Ishikawa (cell line): Measurements from ENCODE around the gene PDGFC.

Experiments used
- CEBPB ChIP-seq: IDR thresholded peaks from 2 replicates; pipeline ENCODE4 v1.6.1; 2012
- EGR1 ChIP-seq: IDR thresholded peaks from 2 replicates; pipeline ENCODE4 v1.6.1; 2012
- EP300 ChIP-seq: IDR thresholded peaks from 2 replicates; pipeline ENCODE4 v1.6.1; 2012; ENCODE audit warnings: borderline replicate concordance
- TAF1 ChIP-seq: IDR thresholded peaks from 2 replicates; pipeline ENCODE4 v1.6.1; 2012; ENCODE audit warnings: low read depth, mild to moderate bottlenecking
- TCF12 ChIP-seq: IDR thresholded peaks from 2 replicates; pipeline ENCODE4 v1.6.1; 2012; ENCODE audit warnings: low read depth
- TF ChIP-seq, protein P1 (sequence below): IDR thresholded peaks from 2 replicates; pipeline ENCODE4 v1.6.1; 2012; ENCODE audit warnings: low read depth, mild to moderate bottlenecking
- TF ChIP-seq, protein P2 (sequence below): IDR thresholded peaks from 2 replicates; pipeline ENCODE4 v1.6.1; 2012

DNA sequence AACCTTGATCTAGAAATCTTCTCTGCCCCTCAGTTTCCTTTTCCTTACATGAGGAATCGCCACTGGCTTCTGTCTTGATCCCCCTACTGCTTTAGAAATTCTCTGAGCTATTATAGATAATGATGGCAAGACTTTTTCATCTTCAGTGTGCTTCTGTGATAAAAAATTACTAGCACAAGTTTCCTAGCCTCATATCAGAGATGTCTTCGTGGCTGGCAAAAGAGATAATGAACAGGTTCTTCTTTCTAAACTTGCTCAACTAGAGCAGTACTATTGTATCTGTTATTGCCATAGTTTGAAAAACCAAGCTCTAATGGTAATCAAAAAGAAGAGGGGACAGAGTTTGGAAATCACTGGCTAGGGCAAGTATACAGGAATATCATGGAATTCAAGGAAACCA, 4.1 kb upstream of the PDGFC start:
- TF ChIP-seq, protein P1, sequence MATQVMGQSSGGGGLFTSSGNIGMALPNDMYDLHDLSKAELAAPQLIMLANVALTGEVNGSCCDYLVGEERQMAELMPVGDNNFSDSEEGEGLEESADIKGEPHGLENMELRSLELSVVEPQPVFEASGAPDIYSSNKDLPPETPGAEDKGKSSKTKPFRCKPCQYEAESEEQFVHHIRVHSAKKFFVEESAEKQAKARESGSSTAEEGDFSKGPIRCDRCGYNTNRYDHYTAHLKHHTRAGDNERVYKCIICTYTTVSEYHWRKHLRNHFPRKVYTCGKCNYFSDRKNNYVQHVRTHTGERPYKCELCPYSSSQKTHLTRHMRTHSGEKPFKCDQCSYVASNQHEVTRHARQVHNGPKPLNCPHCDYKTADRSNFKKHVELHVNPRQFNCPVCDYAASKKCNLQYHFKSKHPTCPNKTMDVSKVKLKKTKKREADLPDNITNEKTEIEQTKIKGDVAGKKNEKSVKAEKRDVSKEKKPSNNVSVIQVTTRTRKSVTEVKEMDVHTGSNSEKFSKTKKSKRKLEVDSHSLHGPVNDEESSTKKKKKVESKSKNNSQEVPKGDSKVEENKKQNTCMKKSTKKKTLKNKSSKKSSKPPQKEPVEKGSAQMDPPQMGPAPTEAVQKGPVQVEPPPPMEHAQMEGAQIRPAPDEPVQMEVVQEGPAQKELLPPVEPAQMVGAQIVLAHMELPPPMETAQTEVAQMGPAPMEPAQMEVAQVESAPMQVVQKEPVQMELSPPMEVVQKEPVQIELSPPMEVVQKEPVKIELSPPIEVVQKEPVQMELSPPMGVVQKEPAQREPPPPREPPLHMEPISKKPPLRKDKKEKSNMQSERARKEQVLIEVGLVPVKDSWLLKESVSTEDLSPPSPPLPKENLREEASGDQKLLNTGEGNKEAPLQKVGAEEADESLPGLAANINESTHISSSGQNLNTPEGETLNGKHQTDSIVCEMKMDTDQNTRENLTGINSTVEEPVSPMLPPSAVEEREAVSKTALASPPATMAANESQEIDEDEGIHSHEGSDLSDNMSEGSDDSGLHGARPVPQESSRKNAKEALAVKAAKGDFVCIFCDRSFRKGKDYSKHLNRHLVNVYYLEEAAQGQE = no peak
- no peak for TF ChIP-seq TCF12
- TF ChIP-seq, protein P2, sequence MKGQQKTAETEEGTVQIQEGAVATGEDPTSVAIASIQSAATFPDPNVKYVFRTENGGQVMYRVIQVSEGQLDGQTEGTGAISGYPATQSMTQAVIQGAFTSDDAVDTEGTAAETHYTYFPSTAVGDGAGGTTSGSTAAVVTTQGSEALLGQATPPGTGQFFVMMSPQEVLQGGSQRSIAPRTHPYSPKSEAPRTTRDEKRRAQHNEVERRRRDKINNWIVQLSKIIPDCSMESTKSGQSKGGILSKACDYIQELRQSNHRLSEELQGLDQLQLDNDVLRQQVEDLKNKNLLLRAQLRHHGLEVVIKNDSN = no peak
- no peak for TF ChIP-seq EP300
- no peak for TF ChIP-seq TAF1
- no peak for TF ChIP-seq EGR1
- no peak for TF ChIP-seq CEBPB
